GM03348 (cell line): Measurements from ENCODE around the gene TSSC4.

Source experiments
- DNase-seq: peaks from one replicate; pipeline ENCODE4 v3.0.0; 2012; ENCODE audit warnings: low spot score

Gene TSSC4

GRCh38 chr11:2449548-2450320, 49.2 kb downstream of the TSSC4 start:
- DNase-seq: no peak

- no peak for DNase-seq
These were observed 49.9 kb downstream of the TSSC4 start for GRCh38 chr11:2450321-2451041.

GRCh38 chr11:2451336-2451735, 50.8 kb downstream of the TSSC4 start:
- no peak for DNase-seq

GRCh38 chr11:2451916-2452315, 51.4 kb downstream of the TSSC4 start:
- DNase-seq: no peak

- DNase-seq: no peak
These were observed 51.9 kb downstream of the TSSC4 start for GRCh38 chr11:2452321-2453012.

GRCh38 chr11:2453436-2453835, 52.9 kb downstream of the TSSC4 start:
- DNase-seq: no peak
